ENCODE data around the gene PTRHD1.

GRCh38 chr2:24745825-24746224 is 47.4 kb downstream of the PTRHD1 start:
- TF ChIP-seq POLR2AphosphoS5 (IDR thresholded peaks at IDR 0.05), result no peak
- TF ChIP-seq CTCF (IDR thresholded peaks at IDR 0.05), result no peak
- no peak for TF ChIP-seq POLR2A (IDR thresholded peaks at IDR 0.05)
